Measurements from ENCODE around the gene COL23A1.

The COL23A1 gene

GRCh38 chr5:178224403-178224802 lies 365.8 kb downstream of the COL23A1 start:
- Histone ChIP-seq H3K9me3 (ENCODE audit: control insufficient read depth, low read length) (no peaks in the 10 kb centered on the region), H3K27ac (ENCODE audit: insufficient read depth, low read depth, low read length, poor library complexity, severe bottlenecking) (no peak overlapping the region), H3K4me3 (ENCODE audit: insufficient read depth, low read depth, low read length) (no peak overlapping the region), H3K4me1 (ENCODE audit: control insufficient read depth, insufficient read depth, low read length) (peaks cover 17% of the 10 kb centered on the region), H3K27me3 (ENCODE audit: control insufficient read depth, insufficient read depth, low read length, poor library complexity, severe bottlenecking) (no peaks in the 10 kb centered on the region), H3K36me3 (ENCODE audit: control insufficient read depth, insufficient read depth, low read length) (peaks cover 15% of the 10 kb centered on the region)
- WGBS, 2 experiments, result 92 to 95% methylated on average over 17 of the region's 17 CpGs

GRCh38 chr5:178223828-178224335 lies 366.3 kb downstream of the COL23A1 start:
- WGBS, 2 experiments, result 66 to 67% methylated on average over 13 of the region's 13 CpGs
- no peaks in the 10 kb centered on the region for H3K27me3 ChIP-seq (ENCODE audit: control insufficient read depth, insufficient read depth, low read length, poor library complexity, severe bottlenecking)
- peaks cover 15% of the 10 kb centered on the region for H3K36me3 ChIP-seq (ENCODE audit: control insufficient read depth, insufficient read depth, low read length)
- no peak overlapping the region for H3K4me3 ChIP-seq (ENCODE audit: insufficient read depth, low read depth, low read length)
- H3K9me3 ChIP-seq (ENCODE audit: control insufficient read depth, low read length), result no peaks in the 10 kb centered on the region
- H3K4me1 ChIP-seq (ENCODE audit: control insufficient read depth, insufficient read depth, low read length), result peaks cover 17% of the 10 kb centered on the region
- H3K27ac ChIP-seq (ENCODE audit: insufficient read depth, low read depth, low read length, poor library complexity, severe bottlenecking), result no peak overlapping the region

- Histone ChIP-seq H3K27me3 (ENCODE audit: control insufficient read depth, insufficient read depth, low read length, poor library complexity, severe bottlenecking) (no peaks in the 10 kb centered on the region), H3K36me3 (ENCODE audit: control insufficient read depth, insufficient read depth, low read length) (peaks cover 12% of the 10 kb centered on the region), H3K4me3 (ENCODE audit: insufficient read depth, low read depth, low read length) (no peak overlapping the region), H3K9me3 (ENCODE audit: control insufficient read depth, low read length) (no peaks in the 10 kb centered on the region), H3K27ac (ENCODE audit: insufficient read depth, low read depth, low read length, poor library complexity, severe bottlenecking) (no peak overlapping the region), H3K4me1 (ENCODE audit: control insufficient read depth, insufficient read depth, low read length) (peaks cover 17% of the 10 kb centered on the region)
- 89 to 90% methylated on average over 5 of the region's 5 CpGs for WGBS, 2 experiments
Observed at GRCh38 chr5:178223196-178223773, 366.9 kb downstream of the COL23A1 start.

- Histone ChIP-seq H3K4me3 (ENCODE audit: insufficient read depth, low read depth, low read length) (no peak overlapping the region), H3K36me3 (ENCODE audit: control insufficient read depth, insufficient read depth, low read length) (peaks cover 13% of the 10 kb centered on the region), H3K27ac (ENCODE audit: insufficient read depth, low read depth, low read length, poor library complexity, severe bottlenecking) (no peak overlapping the region), H3K9me3 (ENCODE audit: control insufficient read depth, low read length) (no peaks in the 10 kb centered on the region), H3K4me1 (ENCODE audit: control insufficient read depth, insufficient read depth, low read length) (peaks cover 17% of the 10 kb centered on the region), H3K27me3 (ENCODE audit: control insufficient read depth, insufficient read depth, low read length, poor library complexity, severe bottlenecking) (no peaks in the 10 kb centered on the region)
- 96 to 97% methylated on average over 15 of the region's 15 CpGs for WGBS, 2 experiments
Observed at GRCh38 chr5:178222292-178222691, 367.9 kb downstream of the COL23A1 start.

DNA sequence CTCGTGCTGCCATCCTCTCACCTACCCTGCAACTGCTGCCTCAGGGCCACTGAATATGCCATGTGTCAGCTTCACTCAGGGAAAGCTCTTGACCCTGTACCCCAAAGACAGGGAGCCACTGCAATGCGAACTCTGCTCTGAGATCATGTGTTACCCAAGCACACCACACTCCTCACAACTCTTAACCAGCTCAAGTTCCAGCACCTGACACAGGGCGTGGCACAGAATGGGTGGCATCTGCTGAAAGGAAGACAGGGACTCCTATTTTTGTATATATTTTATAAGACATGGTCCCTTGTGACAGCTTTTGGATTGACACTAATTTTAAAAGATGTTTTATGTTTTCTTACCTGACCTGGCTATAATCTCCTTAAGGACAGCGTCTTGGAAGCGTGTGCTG lies 368.3 kb downstream of the COL23A1 start:
- 76 to 97% methylated on average over 4 to 5 of the region's 5 CpGs for WGBS, 2 experiments
- H3K9me3 ChIP-seq (ENCODE audit: control insufficient read depth, low read length), result no peaks in the 10 kb centered on the region
- H3K36me3 ChIP-seq (ENCODE audit: control insufficient read depth, insufficient read depth, low read length), result peaks cover 17% of the 10 kb centered on the region

GRCh38 chr5:178221282-178221681 lies 368.9 kb downstream of the COL23A1 start:
- Histone ChIP-seq H3K27ac (ENCODE audit: insufficient read depth, low read depth, low read length, poor library complexity, severe bottlenecking) (no peak overlapping the region), H3K9me3 (ENCODE audit: control insufficient read depth, low read length) (no peaks in the 10 kb centered on the region), H3K4me1 (ENCODE audit: control insufficient read depth, insufficient read depth, low read length) (peaks cover 17% of the 10 kb centered on the region), H3K4me3 (ENCODE audit: insufficient read depth, low read depth, low read length) (no peak overlapping the region), H3K27me3 (ENCODE audit: control insufficient read depth, insufficient read depth, low read length, poor library complexity, severe bottlenecking) (no peaks in the 10 kb centered on the region), H3K36me3 (ENCODE audit: control insufficient read depth, insufficient read depth, low read length) (peaks cover 23% of the 10 kb centered on the region)
- 92 to 97% methylated on average over 3 of the region's 3 CpGs for WGBS, 2 experiments

More for the DNA sequence above, 368.3 kb downstream of the COL23A1 start:
- Histone ChIP-seq H3K4me1 (ENCODE audit: control insufficient read depth, insufficient read depth, low read length) (peaks cover 17% of the 10 kb centered on the region), H3K27ac (ENCODE audit: insufficient read depth, low read depth, low read length, poor library complexity, severe bottlenecking) (no peak overlapping the region), H3K27me3 (ENCODE audit: control insufficient read depth, insufficient read depth, low read length, poor library complexity, severe bottlenecking) (no peaks in the 10 kb centered on the region), H3K4me3 (ENCODE audit: insufficient read depth, low read depth, low read length) (no peak overlapping the region)

GRCh38 chr5:178218827-178219226 lies 371.4 kb downstream of the COL23A1 start:
- Histone ChIP-seq H3K9me3 (ENCODE audit: control insufficient read depth, low read length) (no peaks in the 10 kb centered on the region), H3K27ac (ENCODE audit: insufficient read depth, low read depth, low read length, poor library complexity, severe bottlenecking) (no peak overlapping the region), H3K27me3 (ENCODE audit: control insufficient read depth, insufficient read depth, low read length, poor library complexity, severe bottlenecking) (no peaks in the 10 kb centered on the region), H3K36me3 (ENCODE audit: control insufficient read depth, insufficient read depth, low read length) (peaks cover 30% of the 10 kb centered on the region), H3K4me3 (ENCODE audit: insufficient read depth, low read depth, low read length) (no peak overlapping the region), H3K4me1 (ENCODE audit: control insufficient read depth, insufficient read depth, low read length) (peaks cover 10% of the 10 kb centered on the region)
- WGBS, 2 experiments, result 97 to 100% methylated on average over 1 to 2 of the region's 3 CpGs

- Histone ChIP-seq H3K9me3 (ENCODE audit: control insufficient read depth, low read length) (no peaks in the 10 kb centered on the region), H3K36me3 (ENCODE audit: control insufficient read depth, insufficient read depth, low read length) (peaks cover 30% of the 10 kb centered on the region), H3K4me3 (ENCODE audit: insufficient read depth, low read depth, low read length) (no peak overlapping the region), H3K4me1 (ENCODE audit: control insufficient read depth, insufficient read depth, low read length) (peaks cover 5% of the 10 kb centered on the region), H3K27me3 (ENCODE audit: control insufficient read depth, insufficient read depth, low read length, poor library complexity, severe bottlenecking) (no peaks in the 10 kb centered on the region), H3K27ac (ENCODE audit: insufficient read depth, low read depth, low read length, poor library complexity, severe bottlenecking) (no peak overlapping the region)
- WGBS, 2 experiments, result 85% methylated on average over 5 of the region's 5 CpGs
Observed at GRCh38 chr5:178218237-178218776, 371.9 kb downstream of the COL23A1 start.

- Histone ChIP-seq H3K27ac (ENCODE audit: insufficient read depth, low read depth, low read length, poor library complexity, severe bottlenecking) (no peak overlapping the region), H3K27me3 (ENCODE audit: control insufficient read depth, insufficient read depth, low read length, poor library complexity, severe bottlenecking) (no peaks in the 10 kb centered on the region), H3K4me1 (ENCODE audit: control insufficient read depth, insufficient read depth, low read length) (no peaks in the 10 kb centered on the region), H3K36me3 (ENCODE audit: control insufficient read depth, insufficient read depth, low read length) (peaks cover 36% of the 10 kb centered on the region), H3K9me3 (ENCODE audit: control insufficient read depth, low read length) (no peaks in the 10 kb centered on the region), H3K4me3 (ENCODE audit: insufficient read depth, low read depth, low read length) (no peak overlapping the region)
- WGBS, 2 experiments, result 88 to 95% methylated on average over 3 of the region's 3 CpGs
Observed at GRCh38 chr5:178216779-178217178, 373.4 kb downstream of the COL23A1 start.

DNA sequence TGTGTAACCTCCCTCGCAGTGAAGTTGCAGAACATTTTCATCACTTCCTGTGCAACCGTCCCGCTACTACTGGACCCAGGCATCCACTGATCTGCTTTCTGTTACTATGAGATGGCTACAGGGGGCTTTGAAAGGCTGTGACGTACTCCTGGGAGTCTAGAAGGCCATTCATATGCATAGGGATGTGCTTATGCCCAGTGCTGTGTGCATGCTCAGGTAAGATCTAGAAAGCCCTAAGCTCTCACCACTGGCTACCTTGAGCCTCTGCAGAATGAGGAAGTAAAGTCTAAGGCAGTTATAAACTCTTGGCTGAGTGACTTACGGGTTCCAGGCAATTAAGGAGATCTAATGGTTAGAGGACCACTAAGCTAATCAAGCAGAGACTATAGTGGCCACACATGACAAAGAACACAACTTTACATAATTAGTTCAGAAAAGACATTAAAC lies 374.1 kb downstream of the COL23A1 start:
- Histone ChIP-seq H3K9me3 (ENCODE audit: control insufficient read depth, low read length) (no peaks in the 10 kb centered on the region), H3K4me3 (ENCODE audit: insufficient read depth, low read depth, low read length) (no peak overlapping the region), H3K4me1 (ENCODE audit: control insufficient read depth, insufficient read depth, low read length) (no peaks in the 10 kb centered on the region), H3K36me3 (ENCODE audit: control insufficient read depth, insufficient read depth, low read length) (peaks cover 43% of the 10 kb centered on the region), H3K27me3 (ENCODE audit: control insufficient read depth, insufficient read depth, low read length, poor library complexity, severe bottlenecking) (no peaks in the 10 kb centered on the region), H3K27ac (ENCODE audit: insufficient read depth, low read depth, low read length, poor library complexity, severe bottlenecking) (no peak overlapping the region)
- WGBS, 2 experiments, result 93 to 95% methylated on average over 5 of the region's 5 CpGs

All from ectodermal cell (in vitro differentiated cells).